Breast epithelium (tissue), 4 donors: Measurements from ENCODE around the gene ATAD2B. TPM values are rescaled to one million over a fixed set of nuclear protein-coding genes. Genes with fewer than 3 reads are reported as not detected.

Experiments used
- DNase-seq, 2 donors: peaks; one replicate each; pipeline ENCODE4 v3.0.0-alpha.2; 2019; ENCODE audit warnings: low spot score in 2 of 2
- H3K27ac ChIP-seq, 2 donors: fragments of 200-600 bp; sonication (generic) in 1 of 2; one replicate each; pipeline ENCODE4 v1.5.1; 2016 to 2019; ENCODE audit warnings: mild to moderate bottlenecking in 1 of 2
- H3K27me3 ChIP-seq, 2 donors: fragments of 200-600 bp; sonication (generic) in 1 of 2; one replicate each; pipeline versions ENCODE4 v1.5.1 to v1.6.0; 2017 to 2019; ENCODE audit warnings: control low read depth in 1 of 2, mild to moderate bottlenecking in 1 of 2
- H3K36me3 ChIP-seq: fragments of 200-600 bp; one replicate; pipeline ENCODE4 v1.5.1; 2019
- H3K4me1 ChIP-seq, 2 donors: fragments of 200-600 bp; sonication (generic); one replicate each; pipeline ENCODE4 v1.5.1; 2016 to 2019; ENCODE audit warnings: control low read depth in 1 of 2
- H3K4me3 ChIP-seq, 3 donors: fragments of 200-600 bp; sonication (generic); 1 replicate in 2 of 3; 2 replicates in 1 of 3; pipeline ENCODE4 v1.5.1; 2016 to 2019; ENCODE audit warnings: mild to moderate bottlenecking in 3 of 3, moderate library complexity in 2 of 3
- H3K9me3 ChIP-seq, 2 donors: fragments of 200-600 bp; sonication (generic) in 1 of 2; one replicate each; pipeline ENCODE4 v1.5.1; 2016 to 2019; ENCODE audit warnings: control low read depth in 1 of 2
- POLR2A ChIP-seq: fragments of 450-650 bp; IDR thresholded peaks from one replicate; pipeline ENCODE4 v1.6.1; 2016; ENCODE audit warnings: antibody characterized with exemption, mild to moderate bottlenecking, moderate library complexity
- POLR2AphosphoS5 ChIP-seq, 3 donors: sonication (generic); formaldehyde crosslinking; IDR thresholded peaks; one replicate each; pipeline ENCODE4 v1.6.1; 2017; ENCODE audit warnings: antibody characterized with exemption in 3 of 3
- intact Hi-C: fragments of 100-400 bp; cut with DNase I; formaldehyde crosslinking; loops from one replicate; pipeline ENCODE4 v1.15.1; 2023; ENCODE audit warnings: low total_unique reads
- total RNA-seq, 3 donors: library from RNA; depleted of rRNA; stranded (reverse); fragments of >200 nt; gene quantifications; one replicate each; pipeline ENCODE4 v1.1.0, GENCODE V29; 2016
- TF ChIP-seq, protein P1 (sequence below), 3 donors: fragments of 450-650 bp; IDR thresholded peaks; one replicate each; pipeline ENCODE4 v1.5.1; 2016 to 2017; ENCODE audit warnings: antibody characterized with exemption in 3 of 3, mild to moderate bottlenecking in 3 of 3, moderate library complexity in 3 of 3

Gene ATAD2B
- total RNA-seq, 3 donors from 2014 or later = 22.6 to 48.1 (median 34.4) TPM

DNA sequence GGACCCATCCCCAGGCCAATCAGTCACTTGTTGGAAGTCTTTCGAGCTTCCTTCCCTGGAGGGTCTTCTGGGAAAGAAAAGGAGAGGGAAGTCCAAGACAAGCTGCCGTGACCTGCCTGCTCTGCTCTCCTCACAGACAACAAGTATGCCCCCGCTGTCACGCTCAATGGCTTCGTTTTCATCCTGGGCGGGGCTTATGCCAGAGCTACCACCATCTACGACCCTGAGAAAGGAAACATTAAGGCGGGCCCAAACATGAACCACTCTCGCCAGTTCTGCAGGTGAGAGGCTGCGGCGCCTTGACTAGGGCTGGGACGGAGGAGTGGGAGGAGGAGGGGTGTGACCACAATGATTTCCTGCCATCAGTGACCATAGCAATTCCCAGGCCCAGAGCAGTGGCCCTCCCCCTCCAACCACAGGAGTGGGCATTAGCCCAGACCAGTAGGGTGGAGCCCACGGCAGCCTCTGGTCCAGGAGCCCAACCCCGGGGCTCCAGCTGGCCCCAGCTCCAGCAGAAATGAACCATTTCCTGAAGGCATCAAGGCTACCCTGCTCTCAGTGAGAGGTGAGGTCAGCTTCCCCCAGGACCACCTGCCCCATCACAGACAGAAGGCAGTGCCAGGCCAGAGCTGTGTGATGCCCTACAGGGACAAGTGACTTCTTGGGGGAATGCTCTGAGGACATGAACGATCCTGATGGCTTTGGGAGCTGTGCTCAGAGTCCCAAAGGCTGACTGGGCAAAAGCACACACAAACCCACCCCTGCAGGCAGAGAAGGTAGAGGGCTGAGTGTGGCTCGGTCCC, 223.1 kb downstream of the ATAD2B start:
- H3K27ac ChIP-seq = no peak overlapping the region
- H3K4me1 ChIP-seq = no peaks in the 10 kb centered on the region
- H3K4me3 ChIP-seq = no peak overlapping the region
- TF ChIP-seq POLR2A = no peak
- no peak for TF ChIP-seq POLR2AphosphoS5 (IDR thresholded peaks at IDR 0.05)
- TF ChIP-seq, protein P1, sequence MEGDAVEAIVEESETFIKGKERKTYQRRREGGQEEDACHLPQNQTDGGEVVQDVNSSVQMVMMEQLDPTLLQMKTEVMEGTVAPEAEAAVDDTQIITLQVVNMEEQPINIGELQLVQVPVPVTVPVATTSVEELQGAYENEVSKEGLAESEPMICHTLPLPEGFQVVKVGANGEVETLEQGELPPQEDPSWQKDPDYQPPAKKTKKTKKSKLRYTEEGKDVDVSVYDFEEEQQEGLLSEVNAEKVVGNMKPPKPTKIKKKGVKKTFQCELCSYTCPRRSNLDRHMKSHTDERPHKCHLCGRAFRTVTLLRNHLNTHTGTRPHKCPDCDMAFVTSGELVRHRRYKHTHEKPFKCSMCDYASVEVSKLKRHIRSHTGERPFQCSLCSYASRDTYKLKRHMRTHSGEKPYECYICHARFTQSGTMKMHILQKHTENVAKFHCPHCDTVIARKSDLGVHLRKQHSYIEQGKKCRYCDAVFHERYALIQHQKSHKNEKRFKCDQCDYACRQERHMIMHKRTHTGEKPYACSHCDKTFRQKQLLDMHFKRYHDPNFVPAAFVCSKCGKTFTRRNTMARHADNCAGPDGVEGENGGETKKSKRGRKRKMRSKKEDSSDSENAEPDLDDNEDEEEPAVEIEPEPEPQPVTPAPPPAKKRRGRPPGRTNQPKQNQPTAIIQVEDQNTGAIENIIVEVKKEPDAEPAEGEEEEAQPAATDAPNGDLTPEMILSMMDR (IDR thresholded peaks at IDR 0.05) = no peak
- peaks cover 9% of the 10 kb centered on the region for H3K36me3 ChIP-seq
- intact Hi-C loops = no loop called here
- H3K27me3 ChIP-seq = no peaks in the 10 kb centered on the region
- no peak for DNase-seq
- no peaks in the 10 kb centered on the region for H3K9me3 ChIP-seq

DNA sequence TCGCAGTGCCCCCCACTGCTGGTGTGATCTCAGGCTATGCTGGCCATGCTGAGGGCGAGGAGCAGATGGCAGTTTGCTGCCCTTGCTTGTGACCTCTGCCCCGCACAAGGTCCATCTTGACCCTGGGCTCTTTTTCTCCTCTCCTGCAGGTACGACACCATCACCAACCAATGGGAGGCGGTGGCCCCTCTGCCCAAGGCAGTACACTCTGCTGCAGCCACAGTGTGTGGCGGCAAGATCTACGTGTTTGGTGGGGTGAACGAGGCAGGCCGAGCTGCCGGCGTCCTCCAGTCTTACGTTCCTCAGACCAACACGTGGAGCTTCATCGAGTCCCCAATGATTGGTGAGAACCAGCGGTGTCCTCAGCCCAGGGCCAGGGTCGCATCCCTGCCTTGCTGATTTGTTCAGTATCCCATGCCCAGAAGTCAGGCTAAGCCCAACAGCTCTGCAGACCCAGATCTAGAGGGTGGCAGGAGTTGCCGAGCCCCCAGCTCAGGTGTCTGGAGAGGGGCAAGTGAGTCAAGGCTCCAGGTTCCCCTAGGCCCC, 223.8 kb downstream of the ATAD2B start:
- no peak for DNase-seq
- TF ChIP-seq POLR2AphosphoS5 (IDR thresholded peaks at IDR 0.05) (no peak), POLR2A (no peak)
- TF ChIP-seq, protein P1 (IDR thresholded peaks at IDR 0.05) = no peak
- Histone ChIP-seq H3K27me3 (no peaks in the 10 kb centered on the region), H3K27ac (no peak overlapping the region), H3K4me1 (no peaks in the 10 kb centered on the region), H3K4me3 (no peak overlapping the region), H3K9me3 (no peaks in the 10 kb centered on the region), H3K36me3 (peaks cover 9% of the 10 kb centered on the region)
- intact Hi-C loops = no loop called here

DNA sequence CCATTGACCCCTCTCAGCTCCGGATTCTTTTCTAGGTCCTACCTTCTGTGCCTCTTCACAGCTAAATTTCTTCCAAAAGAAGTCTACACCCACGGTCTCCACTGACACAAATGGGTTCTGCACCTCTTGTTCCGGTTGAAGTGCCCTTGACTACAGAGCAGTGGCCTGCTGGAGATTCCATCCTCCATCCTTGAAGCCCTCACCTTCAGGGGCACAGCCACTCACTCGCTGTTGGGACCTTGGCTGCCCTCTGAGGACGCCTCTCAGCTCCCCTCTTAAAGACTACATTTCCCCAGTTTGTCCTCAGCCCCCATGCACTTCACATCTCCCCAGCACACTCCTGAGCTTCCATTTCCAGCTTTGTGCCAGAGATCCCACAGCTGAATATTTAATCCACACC, 226.3 kb downstream of the ATAD2B start:
- H3K27me3 ChIP-seq = no peaks in the 10 kb centered on the region
- no peak overlapping the region for H3K4me3 ChIP-seq
- no peak overlapping the region for H3K27ac ChIP-seq
- no peak for TF ChIP-seq POLR2AphosphoS5 (IDR thresholded peaks at IDR 0.05)
- TF ChIP-seq, protein P1 (IDR thresholded peaks at IDR 0.05) = no peak
- TF ChIP-seq POLR2A = no peak
- H3K36me3 ChIP-seq = no peaks in the 10 kb centered on the region
- no peaks in the 10 kb centered on the region for H3K4me1 ChIP-seq
- intact Hi-C loops = no loop called here
- no peak for DNase-seq
- H3K9me3 ChIP-seq = no peaks in the 10 kb centered on the region

DNA sequence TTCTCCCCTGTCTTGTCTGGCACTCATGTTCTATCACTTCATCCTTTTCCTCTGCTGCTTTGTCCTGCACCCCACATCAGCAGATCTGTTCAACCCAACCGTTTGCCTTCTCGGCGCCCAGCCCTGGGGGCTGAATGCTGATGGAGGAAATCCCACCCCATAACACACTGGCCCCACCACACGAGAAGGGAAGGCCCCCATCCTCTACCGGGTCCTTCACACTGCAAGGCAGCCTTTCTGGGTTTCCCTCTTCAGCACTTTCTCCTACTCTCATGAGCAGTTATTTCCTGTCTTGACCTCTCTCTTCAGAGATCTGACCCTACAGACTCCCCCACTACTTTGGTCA, 227.4 kb downstream of the ATAD2B start:
- H3K36me3 ChIP-seq = no peaks in the 10 kb centered on the region
- no peaks in the 10 kb centered on the region for H3K4me1 ChIP-seq
- no peaks in the 10 kb centered on the region for H3K9me3 ChIP-seq
- H3K27me3 ChIP-seq = no peaks in the 10 kb centered on the region
- TF ChIP-seq, protein P1 (IDR thresholded peaks at IDR 0.05) = no peak
- TF ChIP-seq POLR2A (no peak), POLR2AphosphoS5 (IDR thresholded peaks at IDR 0.05) (no peak)
- no peak overlapping the region for H3K27ac ChIP-seq
- H3K4me3 ChIP-seq = no peak overlapping the region
- DNase-seq = no peak
- intact Hi-C loops = no loop called here
